Small intestine (tissue), 7 donors: ENCODE data around the gene MS4A12. TPM values are rescaled to one million over a fixed set of nuclear protein-coding genes. Genes with fewer than 3 reads are reported as not detected.
"Not testable (repeated sequence)": the region's sequence is repeated elsewhere in the genome, so short reads cannot be mapped to it uniquely, and the experiment has no call there.

Experiments used
- DNase-seq, 2 donors: peaks; one replicate each; pipeline versions ENCODE4 v3.0.0 to v3.0.0-alpha.2; 2013
- FAIRE-seq: peaks from 2 replicates; lab custom pipeline; 2012; peaks lifted over from hg19 to GRCh38; lab: Jason Lieb, UNC
- H3K27ac ChIP-seq, 3 donors: one replicate each; pipeline ENCODE4 v1.5.1; 2013; ENCODE audit warnings: low read length in 2 of 3, mild to moderate bottlenecking in 2 of 3, control low read depth in 1 of 3, inconsistent platforms in 1 of 3, low read depth in 1 of 3, moderate library complexity in 1 of 3
- H3K27me3 ChIP-seq, 3 donors: one replicate each; pipeline ENCODE4 v1.6.1; 2013; ENCODE audit warnings: low read length in 3 of 3, inconsistent platforms in 1 of 3; ENCODE audit not compliant: control insufficient read depth in 3 of 3, insufficient read depth in 3 of 3
- H3K36me3 ChIP-seq, 3 donors: one replicate each; pipeline ENCODE4 v1.6.1; 2013; ENCODE audit warnings: low read length in 3 of 3, inconsistent platforms in 1 of 3, low read depth in 1 of 3, mild to moderate bottlenecking in 1 of 3, moderate library complexity in 1 of 3; ENCODE audit not compliant: control insufficient read depth in 3 of 3, insufficient read depth in 2 of 3
- H3K4me1 ChIP-seq, 3 donors: one replicate each; pipeline ENCODE4 v1.6.1; 2013; ENCODE audit warnings: low read length in 2 of 3, inconsistent platforms in 1 of 3, low read depth in 1 of 3, mild to moderate bottlenecking in 1 of 3, moderate library complexity in 1 of 3; ENCODE audit not compliant: control insufficient read depth in 3 of 3, insufficient read depth in 2 of 3
- H3K4me3 ChIP-seq, 3 donors: one replicate each; pipeline ENCODE4 v1.5.1; 2013; ENCODE audit warnings: low read length in 3 of 3, control low read depth in 1 of 3, inconsistent platforms in 1 of 3, low read depth in 1 of 3, mild to moderate bottlenecking in 1 of 3, moderate library complexity in 1 of 3
- H3K9me3 ChIP-seq, 2 donors: one replicate each; pipeline ENCODE4 v1.6.1; 2013; ENCODE audit warnings: low read depth in 1 of 2, low read length in 1 of 2; ENCODE audit not compliant: control insufficient read depth in 2 of 2, insufficient read depth in 1 of 2
- WGBS, 3 donors: extraction: QIAGEN DNeasy Blood & Tissue Kit; methylation state at CpG; one replicate each; pipeline ENCODE4 v1.1.7; 2013; 5-methylcytosine and 5-hydroxymethylcytosine counted together
- polyA plus RNA-seq, 4 donors: library from polyadenylated mRNA; stranded (reverse) in 3 of 4; unstranded in 1 of 4; fragments of 200-250 nt in 3 of 4; fragments of 120-200 nt in 1 of 4; gene quantifications; one replicate each; pipeline versions ENCODE4 v1.2.1 to v1.2.3, GENCODE V29; 2013
- donor health status: healthy with polysubstance abuse.
- donor health status: control.
- donor health status: control.
- donor health status: Bipolar disorder and iron deficiency.
- donor health status: healthy.

The MS4A12 gene
- polyA plus RNA-seq, 4 donors: 0.04 TPM; not detected in 3

- FAIRE-seq: no peak
- 90 to 94% (median 91%) methylated on average over 29 of the region's 29 CpGs for WGBS, 3 donors
- Histone ChIP-seq H3K4me1 (no peaks in the 10 kb centered on the region), H3K27me3 (peaks cover 0 to 2% (median 0%) of the 10 kb centered on the region in 3 donors), H3K27ac (no peak within 1 kb of the TSS), H3K4me3 (no peak within 1 kb of the TSS), H3K36me3 (no peaks in the 10 kb centered on the region), H3K9me3 (no peaks in the 10 kb centered on the region)
- DNase-seq: no peak
Observed at GRCh38 chr11:60515144-60515855, 22.7 kb downstream of the MS4A12 start, which contains the start of gene MS4A13. Gene MS4A13 (plus strand): TSS chr11:60515392. CDS start chr11:60518084, 2,692 bp downstream.

GRCh38 chr11:60528465-60528864 lies 35.9 kb downstream of the MS4A12 start:
- Histone ChIP-seq H3K4me3 (no peak overlapping the region), H3K27me3 (peaks cover 0 to 3% (median 0%) of the 10 kb centered on the region in 3 donors), H3K36me3 (no peaks in the 10 kb centered on the region), H3K4me1 (no peaks in the 10 kb centered on the region), H3K9me3 (no peaks in the 10 kb centered on the region), H3K27ac (no peak overlapping the region)
- DNase-seq (no peak), FAIRE-seq (no peak)
- WGBS, 3 donors: 57 to 69% (median 58%) methylated on average over 1 of the region's 1 CpG

DNA sequence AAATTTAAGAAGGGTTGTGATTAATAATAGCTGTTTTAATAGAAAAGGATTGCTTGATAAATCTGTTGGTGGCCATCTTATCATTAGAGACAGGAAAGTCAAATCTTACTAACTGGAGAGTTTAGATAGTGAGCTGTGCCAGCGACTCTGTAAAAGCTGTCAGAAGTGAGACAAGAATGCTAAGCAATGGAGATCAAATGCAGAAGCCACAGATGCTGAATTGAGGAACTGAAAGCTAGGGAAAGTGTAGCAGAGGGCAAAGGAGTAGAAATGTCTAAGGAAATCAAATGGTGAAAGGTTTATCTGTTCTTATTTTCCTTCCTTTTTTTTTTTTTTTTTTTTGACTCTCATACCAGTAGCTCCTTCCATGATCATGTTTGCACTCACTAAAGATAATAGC lies 36.4 kb downstream of the MS4A12 start:
- Histone ChIP-seq H3K4me3 (no peak overlapping the region), H3K4me1 (no peaks in the 10 kb centered on the region), H3K27ac (no peak overlapping the region), H3K36me3 (no peaks in the 10 kb centered on the region), H3K9me3 (no peaks in the 10 kb centered on the region), H3K27me3 (peaks cover 0 to 3% (median 0%) of the 10 kb centered on the region in 3 donors)
- WGBS, 3 donors: 17 to 25% (median 18%) methylated on average over 1 of the region's 1 CpG
- DNase-seq (no peak), FAIRE-seq (no peak)

DNA sequence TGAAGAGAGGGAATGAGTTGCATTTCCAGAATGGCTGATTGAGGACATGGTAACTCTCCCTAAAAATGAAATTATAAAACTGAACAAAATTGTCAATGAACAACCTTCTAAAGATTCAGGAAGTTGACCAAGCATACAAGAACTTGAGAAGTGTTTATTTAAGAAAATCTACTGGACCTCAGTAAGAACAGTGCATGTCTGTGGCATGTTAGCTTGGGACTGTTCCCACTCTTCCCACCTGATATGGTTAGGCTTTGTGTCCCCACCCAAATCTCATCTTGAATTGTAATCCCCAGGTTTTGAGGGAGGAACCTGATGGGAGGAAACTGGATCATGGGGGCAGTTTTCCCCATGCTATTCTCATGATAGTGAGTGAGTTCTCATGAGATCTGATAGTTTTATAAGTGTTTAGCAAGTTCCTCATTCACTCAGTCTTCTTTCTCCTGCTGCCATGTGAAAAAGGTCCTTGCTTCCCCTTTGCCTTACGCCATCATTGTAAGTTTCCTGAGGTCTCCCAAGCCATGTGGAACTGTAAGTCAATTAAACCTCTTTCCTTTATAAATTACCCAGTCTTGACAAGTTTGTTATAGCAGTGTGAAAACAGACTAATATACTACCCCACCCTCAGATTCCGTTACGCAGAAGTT lies 38.0 kb downstream of the MS4A12 start:
- Histone ChIP-seq H3K4me3 (no peak overlapping the region), H3K27ac (no peak overlapping the region), H3K27me3 (peaks cover 0 to 3% (median 0%) of the 10 kb centered on the region in 3 donors), H3K36me3 (no peaks in the 10 kb centered on the region), H3K9me3 (no peaks in the 10 kb centered on the region), H3K4me1 (no peaks in the 10 kb centered on the region)
- WGBS, 3 donors: 90 to 91% (median 91%) methylated on average over 3 of the region's 3 CpGs
- no peak for FAIRE-seq
- DNase-seq: no peak

- not testable (repeated sequence) for H3K27me3 ChIP-seq, H3K27ac ChIP-seq, H3K4me1 ChIP-seq, H3K9me3 ChIP-seq, H3K36me3 ChIP-seq, DNase-seq, H3K4me3 ChIP-seq, FAIRE-seq
- WGBS, 3 donors: 87 to 90% (median 89%) methylated on average over 13 to 18 of the region's 18 CpGs
Observed at GRCh38 chr11:60532383-60532782, 39.8 kb downstream of the MS4A12 start.

DNA sequence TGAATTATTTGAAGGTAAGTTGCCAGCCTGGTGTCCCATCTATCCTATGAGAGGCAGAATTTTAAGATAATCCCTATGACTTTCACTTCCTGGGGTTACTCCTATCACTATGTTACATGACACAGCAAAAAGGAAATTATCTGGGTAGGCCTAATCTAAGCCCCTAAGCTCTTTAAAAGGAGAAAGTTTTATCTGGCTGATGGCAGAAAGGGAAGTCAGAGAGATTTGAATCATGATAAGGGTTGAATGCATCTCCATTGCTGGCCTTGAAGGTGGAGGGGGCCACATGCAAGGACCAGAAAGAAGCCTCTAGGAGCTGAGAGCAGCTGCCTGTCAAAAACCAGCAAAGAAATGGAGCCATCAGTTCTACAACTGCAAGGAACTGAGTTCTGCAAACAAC lies 46.0 kb downstream of the MS4A12 start:
- H3K27ac ChIP-seq, H3K36me3 ChIP-seq, H3K4me3 ChIP-seq, H3K9me3 ChIP-seq, DNase-seq, H3K4me1 ChIP-seq, FAIRE-seq, H3K27me3 ChIP-seq: not testable (repeated sequence)

DNA sequence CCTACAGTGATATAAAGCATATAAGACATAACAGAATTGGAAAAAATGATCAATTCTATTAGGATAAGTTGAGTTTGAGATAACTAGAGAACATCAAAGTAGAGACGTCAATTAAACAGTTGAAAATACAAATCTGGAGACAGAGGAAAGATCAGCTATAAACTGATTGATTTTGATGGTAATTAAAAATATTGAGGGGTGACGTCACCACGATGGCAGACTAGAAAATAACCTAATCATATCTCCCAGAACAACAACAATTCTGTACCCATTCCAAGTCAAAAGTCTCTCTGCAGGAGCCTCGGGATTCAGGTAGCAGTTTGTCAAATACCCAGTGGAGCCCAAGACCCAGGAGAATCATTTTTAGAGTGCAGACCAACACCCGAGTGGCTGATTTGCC lies 51.5 kb downstream of the MS4A12 start:
- Histone ChIP-seq H3K4me1 (no peaks in the 10 kb centered on the region), H3K4me3 (no peak overlapping the region), H3K36me3 (no peaks in the 10 kb centered on the region), H3K9me3 (peaks cover 0 to 5% of the 10 kb centered on the region in 2 donors), H3K27me3 (no peaks in the 10 kb centered on the region), H3K27ac (no peak overlapping the region)
- DNase-seq (no peak), FAIRE-seq (no peak)
- 70 to 87% (median 78%) methylated on average over 5 of the region's 5 CpGs for WGBS, 3 donors
